ENCODE results near the gene GNAT1.
A peak's percentile ranks its signal among the peaks of the same experiment; 100 is the strongest.

GNAT1 gene

DNA sequence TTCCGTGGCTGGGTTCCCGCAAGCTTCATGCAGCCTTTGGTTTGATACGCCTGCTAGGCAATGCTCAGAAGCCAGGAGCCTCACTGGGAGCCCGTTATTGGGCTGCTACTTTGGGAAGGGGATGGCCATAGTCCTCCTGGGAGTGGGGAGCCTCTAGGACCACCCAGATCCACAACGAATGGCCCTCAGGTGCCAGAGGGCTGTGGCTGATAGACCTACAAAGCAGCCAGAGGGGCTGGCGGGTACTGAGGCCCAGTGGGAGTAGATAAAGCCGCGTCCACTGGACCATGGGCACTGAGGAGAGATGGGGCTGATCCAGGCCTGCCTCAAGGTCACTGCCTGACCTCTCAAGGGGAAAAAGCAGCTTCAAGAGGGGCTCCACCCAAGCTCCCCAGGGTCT is 714 bp downstream of the GNAT1 start:
- DNase-seq (ENCODE audit: low read depth), result no peak
- in situ Hi-C loops (cut with HindIII; ENCODE audit: low sequenced_read_pairs), result loop anchor here (5.0 kb wide), 1 partner anchor 50 kb away; no protein-coding TSS in a partner anchor
- no peak overlapping the region for H3K4me3 ChIP-seq (ENCODE audit: low read depth, low read length)
- TF ChIP-seq, protein P1, sequence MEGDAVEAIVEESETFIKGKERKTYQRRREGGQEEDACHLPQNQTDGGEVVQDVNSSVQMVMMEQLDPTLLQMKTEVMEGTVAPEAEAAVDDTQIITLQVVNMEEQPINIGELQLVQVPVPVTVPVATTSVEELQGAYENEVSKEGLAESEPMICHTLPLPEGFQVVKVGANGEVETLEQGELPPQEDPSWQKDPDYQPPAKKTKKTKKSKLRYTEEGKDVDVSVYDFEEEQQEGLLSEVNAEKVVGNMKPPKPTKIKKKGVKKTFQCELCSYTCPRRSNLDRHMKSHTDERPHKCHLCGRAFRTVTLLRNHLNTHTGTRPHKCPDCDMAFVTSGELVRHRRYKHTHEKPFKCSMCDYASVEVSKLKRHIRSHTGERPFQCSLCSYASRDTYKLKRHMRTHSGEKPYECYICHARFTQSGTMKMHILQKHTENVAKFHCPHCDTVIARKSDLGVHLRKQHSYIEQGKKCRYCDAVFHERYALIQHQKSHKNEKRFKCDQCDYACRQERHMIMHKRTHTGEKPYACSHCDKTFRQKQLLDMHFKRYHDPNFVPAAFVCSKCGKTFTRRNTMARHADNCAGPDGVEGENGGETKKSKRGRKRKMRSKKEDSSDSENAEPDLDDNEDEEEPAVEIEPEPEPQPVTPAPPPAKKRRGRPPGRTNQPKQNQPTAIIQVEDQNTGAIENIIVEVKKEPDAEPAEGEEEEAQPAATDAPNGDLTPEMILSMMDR (IDR thresholded peaks at IDR 0.05; ENCODE audit: low read depth, low read length, missing control alignments), result no peak

DNA sequence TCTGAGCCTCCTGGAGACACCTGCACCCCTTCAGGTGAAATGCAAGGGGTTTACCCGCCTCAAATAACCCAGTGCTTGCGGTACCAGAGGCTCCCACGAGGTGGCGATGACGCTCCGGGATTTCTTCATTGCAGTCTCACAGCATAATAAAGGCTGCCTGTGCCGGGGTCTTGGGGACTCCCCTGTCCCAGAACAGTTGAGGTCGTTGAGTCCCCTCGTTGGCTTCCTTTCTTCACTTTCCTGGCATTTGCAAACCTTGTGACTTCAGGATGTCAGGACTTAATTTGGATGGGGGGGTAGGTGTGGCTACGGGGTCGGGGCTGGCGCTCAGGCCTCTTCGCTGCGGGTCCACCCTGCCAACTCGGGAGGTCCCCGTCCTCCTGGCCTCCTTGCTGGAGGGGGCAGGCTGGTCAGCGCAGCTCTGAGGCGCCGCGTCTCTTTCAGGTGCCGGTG is 1.3 kb downstream of the GNAT1 start:
- TF ChIP-seq, protein P1 (IDR thresholded peaks at IDR 0.05; ENCODE audit: low read depth, low read length, missing control alignments), result peak; percentile 96
- in situ Hi-C loops (cut with HindIII; ENCODE audit: low sequenced_read_pairs), result loop anchor here (5.0 kb wide), 1 partner anchor 50 kb away; no protein-coding TSS in a partner anchor
- no peak overlapping the region for H3K4me3 ChIP-seq (ENCODE audit: low read depth, low read length)
- no peak for DNase-seq (ENCODE audit: low read depth)

DNA sequence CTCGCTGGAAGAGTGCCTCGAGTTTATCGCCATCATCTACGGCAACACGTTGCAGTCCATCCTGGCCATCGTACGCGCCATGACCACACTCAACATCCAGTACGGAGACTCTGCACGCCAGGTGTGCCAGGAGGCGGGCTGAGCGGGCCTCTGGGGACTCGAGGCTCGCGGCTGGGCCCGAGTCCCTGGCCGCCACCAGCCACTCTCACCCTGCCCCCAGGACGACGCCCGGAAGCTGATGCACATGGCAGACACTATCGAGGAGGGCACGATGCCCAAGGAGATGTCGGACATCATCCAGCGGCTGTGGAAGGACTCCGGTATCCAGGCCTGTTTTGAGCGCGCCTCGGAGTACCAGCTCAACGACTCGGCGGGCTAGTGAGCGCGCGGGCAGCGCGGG is 1.9 kb downstream of the GNAT1 start:
- TF ChIP-seq, protein P1 (IDR thresholded peaks at IDR 0.05; ENCODE audit: low read depth, low read length, missing control alignments), result no peak
- in situ Hi-C loops (cut with HindIII; ENCODE audit: low sequenced_read_pairs), result loop anchor here (5.0 kb wide), 1 partner anchor 49 kb away; no protein-coding TSS in a partner anchor
- no peak overlapping the region for H3K4me3 ChIP-seq (ENCODE audit: low read depth, low read length)
- no peak for DNase-seq (ENCODE audit: low read depth)

GRCh38 chr3:50193746-50194127 is 2.3 kb downstream of the GNAT1 start:
- in situ Hi-C loops (cut with HindIII; ENCODE audit: low sequenced_read_pairs), result loop anchor here (5.0 kb wide), 1 partner anchor 49 kb away; no protein-coding TSS in a partner anchor
- no peak for DNase-seq (ENCODE audit: low read depth)
- no peak overlapping the region for H3K4me3 ChIP-seq (ENCODE audit: low read depth, low read length)
- TF ChIP-seq, protein P1 (IDR thresholded peaks at IDR 0.05; ENCODE audit: low read depth, low read length, missing control alignments), result no peak

DNA sequence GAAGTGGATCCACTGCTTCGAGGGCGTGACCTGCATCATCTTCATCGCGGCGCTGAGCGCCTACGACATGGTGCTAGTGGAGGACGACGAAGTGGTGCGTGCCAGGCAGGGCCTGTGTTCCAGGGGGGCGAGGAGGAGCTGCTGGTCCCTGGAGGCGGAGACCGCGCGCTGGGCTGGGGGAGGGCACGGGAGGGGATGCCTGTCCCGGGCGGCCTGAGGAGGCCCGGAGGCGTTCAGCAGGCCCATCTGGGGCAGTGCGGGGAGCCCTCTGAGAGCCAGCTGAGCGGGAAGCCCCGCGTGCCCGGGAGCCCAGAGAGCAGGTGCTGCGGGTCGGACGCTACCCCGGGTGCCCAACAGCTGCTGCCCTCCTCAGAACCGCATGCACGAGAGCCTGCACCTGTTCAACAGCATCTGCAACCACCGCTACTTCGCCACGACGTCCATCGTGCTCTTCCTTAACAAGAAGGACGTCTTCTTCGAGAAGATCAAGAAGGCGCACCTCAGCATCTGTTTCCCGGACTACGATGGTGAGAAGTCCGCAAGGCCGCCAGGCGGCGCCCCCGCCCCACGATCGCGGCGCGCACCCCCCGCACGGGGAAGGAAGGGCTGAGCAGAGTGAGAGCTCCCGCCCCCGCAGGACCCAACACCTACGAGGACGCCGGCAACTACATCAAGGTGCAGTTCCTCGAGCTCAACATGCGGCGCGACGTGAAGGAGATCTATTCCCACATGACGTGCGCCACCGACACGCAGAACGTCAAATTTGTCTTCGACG is 2.9 kb downstream of the GNAT1 start:
- in situ Hi-C loops (cut with HindIII; ENCODE audit: low sequenced_read_pairs), result loop anchor here (5.0 kb wide), 1 partner anchor 48 kb away; no protein-coding TSS in a partner anchor
- TF ChIP-seq, protein P1 (IDR thresholded peaks at IDR 0.05; ENCODE audit: low read depth, low read length, missing control alignments), result peak; percentile 88
- no peak overlapping the region for H3K4me3 ChIP-seq (ENCODE audit: low read depth, low read length)
- DNase-seq (ENCODE audit: low read depth), result no peak

DNA sequence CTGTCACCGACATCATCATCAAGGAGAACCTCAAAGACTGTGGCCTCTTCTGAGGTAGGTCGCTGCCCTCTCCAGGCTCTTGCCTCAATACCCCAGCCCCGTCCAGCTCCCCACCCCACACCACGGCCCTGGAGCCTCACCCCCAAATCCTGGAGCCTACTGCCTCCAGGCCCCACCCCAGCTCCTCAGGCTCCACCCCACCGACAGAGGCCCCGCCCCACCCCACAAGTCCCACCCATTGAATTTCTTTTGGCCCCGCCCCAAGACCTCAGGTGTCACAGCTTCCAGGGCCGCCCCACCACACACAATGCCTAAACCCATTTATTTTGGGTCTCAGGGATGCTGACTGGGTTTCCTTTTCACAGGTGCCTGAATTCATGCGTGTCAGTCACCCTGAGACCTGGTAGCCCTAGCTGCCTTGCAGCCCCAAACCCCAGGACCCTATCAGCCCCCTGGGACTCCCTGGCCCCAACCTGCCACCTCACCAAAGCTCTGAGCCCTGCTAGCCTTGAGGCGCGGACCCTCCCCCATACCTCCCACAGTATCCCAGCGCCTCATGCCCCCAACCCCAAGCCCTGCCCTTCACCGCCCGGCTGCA is 3.6 kb downstream of the GNAT1 start:
- no peak for DNase-seq (ENCODE audit: low read depth)
- H3K4me3 ChIP-seq (ENCODE audit: low read depth, low read length), result no peak overlapping the region
- TF ChIP-seq, protein P1 (IDR thresholded peaks at IDR 0.05; ENCODE audit: low read depth, low read length, missing control alignments), result no peak
- in situ Hi-C loops (cut with HindIII; ENCODE audit: low sequenced_read_pairs), result loop anchor here (5.0 kb wide), 1 partner anchor 47 kb away; no protein-coding TSS in a partner anchor
